Natural killer cell (primary cell): ENCODE results near the gene CWC27. TPM values are rescaled to one million over a fixed set of nuclear protein-coding genes. Genes with fewer than 3 reads are reported as not detected.

Source experiments
- ATAC-seq, 3 donors: fragments of 150-1000 bp in 2 of 3; fragments of 200-7000 bp in 1 of 3; cut with Tn5 transposase; 1 replicate in 1 of 3; 2 replicates in 2 of 3; pipeline ENCODE4 v1.10.0; 2021; ENCODE audit warnings: mild to moderate bottlenecking in 2 of 3, moderate library complexity in 2 of 3
- DNase-seq, 2 donors: peaks; one replicate each; pipeline versions ENCODE4 v3.0.0 to v3.0.0-alpha.2; 2013 to 2021; ENCODE audit warnings: mixed read lengths in 1 of 2
- H3K27ac ChIP-seq: one replicate; pipeline ENCODE4 v1.5.1; 2013; ENCODE audit warnings: mild to moderate bottlenecking, low read length
- H3K27me3 ChIP-seq: one replicate; pipeline ENCODE4 v1.6.1; 2013; ENCODE audit warnings: low read length; ENCODE audit not compliant: control insufficient read depth, insufficient read depth
- H3K36me3 ChIP-seq: one replicate; pipeline ENCODE4 v1.6.1; 2013; ENCODE audit warnings: low read length; ENCODE audit not compliant: control insufficient read depth, insufficient read depth
- H3K4me1 ChIP-seq: one replicate; pipeline ENCODE4 v1.6.1; 2013; ENCODE audit warnings: low read length; ENCODE audit not compliant: control insufficient read depth, insufficient read depth
- H3K4me3 ChIP-seq: one replicate; pipeline ENCODE4 v1.5.1; 2013; ENCODE audit warnings: low read length
- H3K9me3 ChIP-seq: one replicate; pipeline ENCODE4 v1.6.1; 2013; ENCODE audit warnings: low read length; ENCODE audit not compliant: control insufficient read depth, insufficient read depth
- H3K27ac Mint-ChIP-seq, 2 donors: one replicate each; pipeline ENCODE4 v1.8.0; 2022; ENCODE audit warnings: mild to moderate bottlenecking in 2 of 2, mixed read lengths in 2 of 2, moderate library complexity in 1 of 2
- H3K27me3 Mint-ChIP-seq, 2 donors: one replicate each; pipeline ENCODE4 v1.8.0; 2022; ENCODE audit warnings: low read depth in 2 of 2, mixed read lengths in 2 of 2
- H3K36me3 Mint-ChIP-seq: one replicate; pipeline ENCODE4 v1.8.0; 2022; ENCODE audit warnings: mixed read lengths
- H3K4me1 Mint-ChIP-seq, 2 donors: one replicate each; pipeline ENCODE4 v1.8.0; 2022; ENCODE audit warnings: mixed read lengths in 2 of 2
- H3K4me3 Mint-ChIP-seq: one replicate; pipeline ENCODE4 v1.8.0; 2022; ENCODE audit warnings: mild to moderate bottlenecking, moderate library complexity, mixed read lengths
- H3K9me3 Mint-ChIP-seq, 2 donors: one replicate each; pipeline ENCODE4 v1.8.0; 2022; ENCODE audit warnings: mixed read lengths in 2 of 2
- WGBS: methylation state at CpG from one replicate; pipeline ENCODE4 v1.1.7; 2013; ENCODE audit warnings: missing lambda C conversion rate; ENCODE audit not compliant: insufficient coverage; 5-methylcytosine and 5-hydroxymethylcytosine counted together
- intact Hi-C: fragments of 100-400 bp; cut with micrococcal nuclease; formaldehyde crosslinking; loops from one replicate; pipeline ENCODE4 v1.14.2; 2022
- total RNA-seq, 4 donors: library from RNA; stranded (reverse); fragments of 120-200 nt in 1 of 4; gene quantifications; one replicate each; pipeline versions ENCODE4 v1.2.3 to v1.2.4, GENCODE V29; 2013 to 2022
- TF ChIP-seq, protein P1 (sequence below): fragments of 200-600 bp; IDR thresholded peaks from one replicate; pipeline ENCODE4 v1.8.0; 2022; ENCODE audit warnings: antibody characterized with exemption

Gene CWC27
- total RNA-seq, 3 donors from 2014 or later (not counting 1 experiment from before 2014, with no cell fraction given): 21.6 to 26.3 (median 25.7) TPM

DNA sequence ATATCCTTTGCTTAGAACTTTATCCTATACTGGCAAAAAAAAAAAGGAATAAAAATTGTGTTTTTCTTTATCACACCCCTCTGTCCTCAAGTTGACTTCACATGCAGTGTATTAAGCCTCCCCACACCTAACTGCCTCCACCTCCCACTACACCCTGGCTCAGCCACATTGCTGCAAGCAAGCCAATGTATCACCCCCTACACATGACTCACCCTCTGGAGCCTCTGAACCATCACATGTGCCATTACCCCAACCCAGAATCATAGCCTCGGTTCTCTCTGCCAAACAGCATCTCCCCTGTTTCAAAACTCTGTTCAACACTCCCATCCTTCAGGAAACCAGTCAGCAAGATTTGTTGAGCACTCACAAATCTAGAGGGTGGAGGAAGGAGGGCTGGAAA is 209.0 kb downstream of the CWC27 start:
- intact Hi-C loops: no loop called here
- Histone ChIP-seq H3K4me3 (no peak overlapping the region), H3K4me1 (no peaks in the 10 kb centered on the region), H3K36me3 (no peaks in the 10 kb centered on the region), H3K27ac (no peak overlapping the region), H3K9me3 (no peaks in the 10 kb centered on the region), H3K27me3 (no peaks in the 10 kb centered on the region)
- no peaks in the 10 kb centered on the region for H3K36me3 Mint-ChIP-seq
- H3K4me1 Mint-ChIP-seq: no peaks in the 10 kb centered on the region
- ATAC-seq (no peak), DNase-seq (no peak)
- no peak overlapping the region for H3K27ac Mint-ChIP-seq
- WGBS: 88% methylated on average over 1 of the region's 1 CpG
- TF ChIP-seq, protein P1, sequence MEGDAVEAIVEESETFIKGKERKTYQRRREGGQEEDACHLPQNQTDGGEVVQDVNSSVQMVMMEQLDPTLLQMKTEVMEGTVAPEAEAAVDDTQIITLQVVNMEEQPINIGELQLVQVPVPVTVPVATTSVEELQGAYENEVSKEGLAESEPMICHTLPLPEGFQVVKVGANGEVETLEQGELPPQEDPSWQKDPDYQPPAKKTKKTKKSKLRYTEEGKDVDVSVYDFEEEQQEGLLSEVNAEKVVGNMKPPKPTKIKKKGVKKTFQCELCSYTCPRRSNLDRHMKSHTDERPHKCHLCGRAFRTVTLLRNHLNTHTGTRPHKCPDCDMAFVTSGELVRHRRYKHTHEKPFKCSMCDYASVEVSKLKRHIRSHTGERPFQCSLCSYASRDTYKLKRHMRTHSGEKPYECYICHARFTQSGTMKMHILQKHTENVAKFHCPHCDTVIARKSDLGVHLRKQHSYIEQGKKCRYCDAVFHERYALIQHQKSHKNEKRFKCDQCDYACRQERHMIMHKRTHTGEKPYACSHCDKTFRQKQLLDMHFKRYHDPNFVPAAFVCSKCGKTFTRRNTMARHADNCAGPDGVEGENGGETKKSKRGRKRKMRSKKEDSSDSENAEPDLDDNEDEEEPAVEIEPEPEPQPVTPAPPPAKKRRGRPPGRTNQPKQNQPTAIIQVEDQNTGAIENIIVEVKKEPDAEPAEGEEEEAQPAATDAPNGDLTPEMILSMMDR: no peak
- no peaks in the 10 kb centered on the region for H3K9me3 Mint-ChIP-seq
- H3K4me3 Mint-ChIP-seq: no peak overlapping the region
- H3K27me3 Mint-ChIP-seq: no peaks in the 10 kb centered on the region

DNA sequence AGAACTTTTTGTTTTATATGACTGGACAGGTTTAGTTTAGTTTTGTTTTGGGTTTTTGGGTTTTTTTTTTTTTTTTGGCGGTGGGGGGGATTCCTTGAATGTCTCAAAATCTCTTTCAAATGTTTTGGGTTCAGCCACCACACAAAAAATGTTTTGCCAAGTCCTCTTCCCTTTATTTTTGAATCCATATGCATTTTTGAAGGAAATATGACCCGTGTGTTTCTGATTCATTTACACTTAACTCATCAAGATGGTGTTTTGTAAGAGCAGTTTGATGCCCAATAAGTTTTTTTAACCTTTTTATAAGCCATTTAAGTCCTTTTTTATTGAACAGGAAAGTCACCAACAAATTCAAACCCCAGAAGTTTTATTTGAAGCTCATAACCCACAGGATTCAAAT is 209.8 kb downstream of the CWC27 start:
- H3K36me3 Mint-ChIP-seq: no peaks in the 10 kb centered on the region
- ATAC-seq (no peak), DNase-seq (no peak)
- no peaks in the 10 kb centered on the region for H3K4me1 Mint-ChIP-seq
- Histone ChIP-seq H3K4me1 (no peaks in the 10 kb centered on the region), H3K4me3 (no peak overlapping the region), H3K36me3 (no peaks in the 10 kb centered on the region), H3K9me3 (no peaks in the 10 kb centered on the region), H3K27ac (no peak overlapping the region), H3K27me3 (no peaks in the 10 kb centered on the region)
- TF ChIP-seq, protein P1: no peak
- H3K27ac Mint-ChIP-seq: no peak overlapping the region
- 83% methylated on average over 1 of the region's 2 CpGs for WGBS
- no peaks in the 10 kb centered on the region for H3K27me3 Mint-ChIP-seq
- intact Hi-C loops: no loop called here
- no peak overlapping the region for H3K4me3 Mint-ChIP-seq
- no peaks in the 10 kb centered on the region for H3K9me3 Mint-ChIP-seq

DNA sequence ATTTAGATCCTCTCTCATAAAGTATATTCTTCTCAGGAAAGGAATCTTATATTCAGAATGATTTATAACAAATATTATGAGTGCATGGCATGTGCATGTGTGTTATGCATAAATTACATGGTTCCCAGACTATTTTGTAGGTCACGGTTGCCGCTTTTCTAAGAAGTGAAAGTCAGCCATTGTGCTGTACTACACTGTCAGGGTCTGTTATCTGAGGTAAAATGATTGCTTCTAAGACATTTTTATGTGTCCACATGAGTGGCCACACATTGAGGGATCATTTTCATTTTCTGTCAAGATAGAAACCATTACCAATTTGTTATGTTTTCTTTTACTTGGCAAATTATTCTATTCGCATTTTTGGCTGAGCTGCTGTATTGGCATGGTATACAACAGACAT is 210.8 kb downstream of the CWC27 start:
- Histone ChIP-seq H3K27ac (no peak overlapping the region), H3K4me3 (no peak overlapping the region), H3K36me3 (no peaks in the 10 kb centered on the region), H3K4me1 (no peaks in the 10 kb centered on the region), H3K9me3 (no peaks in the 10 kb centered on the region), H3K27me3 (no peaks in the 10 kb centered on the region)
- Mint-ChIP-seq H3K9me3 (no peaks in the 10 kb centered on the region), H3K4me1 (no peaks in the 10 kb centered on the region), H3K4me3 (no peak overlapping the region), H3K27ac (no peak overlapping the region), H3K36me3 (no peaks in the 10 kb centered on the region), H3K27me3 (no peaks in the 10 kb centered on the region)
- ATAC-seq: no peak
- TF ChIP-seq, protein P1: no peak
- WGBS: 91% methylated on average over 3 of the region's 3 CpGs
- no peak for DNase-seq
- intact Hi-C loops: no loop called here

DNA sequence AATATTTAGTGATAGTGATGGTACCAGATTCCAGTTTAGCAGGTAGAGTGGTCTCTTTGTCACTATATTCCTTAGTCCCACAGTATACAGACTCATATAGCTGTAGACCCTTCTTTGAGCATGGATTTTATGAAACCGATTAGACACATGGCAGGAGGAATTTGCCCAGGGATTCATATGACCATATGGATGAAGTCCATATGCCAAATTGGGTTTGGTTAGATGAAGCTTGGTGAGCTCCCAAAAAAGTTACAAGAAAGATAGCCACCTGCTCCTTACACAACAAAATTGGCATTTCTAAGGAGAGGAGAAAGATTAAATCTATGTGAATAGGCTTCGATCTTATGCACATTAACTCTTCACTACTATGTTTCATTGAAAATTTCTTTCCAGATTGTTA is 211.4 kb downstream of the CWC27 start:
- H3K27me3 Mint-ChIP-seq: no peaks in the 10 kb centered on the region
- TF ChIP-seq, protein P1: no peak
- Histone ChIP-seq H3K4me1 (no peaks in the 10 kb centered on the region), H3K9me3 (no peaks in the 10 kb centered on the region), H3K36me3 (no peaks in the 10 kb centered on the region), H3K27ac (no peak overlapping the region), H3K4me3 (no peak overlapping the region), H3K27me3 (no peaks in the 10 kb centered on the region)
- peaks cover 2% of the 10 kb centered on the region for H3K36me3 Mint-ChIP-seq
- ATAC-seq: no peak
- H3K4me1 Mint-ChIP-seq: no peaks in the 10 kb centered on the region
- no peak for DNase-seq
- no peaks in the 10 kb centered on the region for H3K9me3 Mint-ChIP-seq
- H3K4me3 Mint-ChIP-seq: no peak overlapping the region
- H3K27ac Mint-ChIP-seq: no peak overlapping the region
- WGBS: 100% methylated on average over 1 of the region's 2 CpGs
- intact Hi-C loops: no loop called here
